Hepatocyte (in vitro differentiated cells): ENCODE measurements around the gene IGFLR1.

Source experiments
- EZH2 ChIP-seq: fragments of 200-600 bp; sonication (generic); IDR thresholded peaks from 2 replicates; pipeline ENCODE4 v1.6.1; 2016; ENCODE audit warnings: antibody characterized with exemption, mild to moderate bottlenecking, borderline replicate concordance
- EZH2phosphoT487 ChIP-seq: fragments of 200-600 bp; sonication (generic); IDR thresholded peaks from one replicate; pipeline ENCODE4 v1.6.1; 2018; ENCODE audit warnings: antibody characterized with exemption, mild to moderate bottlenecking, low read depth, moderate library complexity; ENCODE audit not compliant: unreplicated experiment, severe bottlenecking
- TF ChIP-seq, protein P1 (sequence below): fragments of 200-600 bp; sonication (generic); IDR thresholded peaks from 2 replicates; pipeline ENCODE4 v1.5.1; 2016; ENCODE audit warnings: antibody characterized with exemption, mild to moderate bottlenecking; ENCODE audit not compliant: poor library complexity

GRCh38 chr19:35727053-35727955, 14.9 kb downstream of the IGFLR1 start:
- TF ChIP-seq, protein P1, sequence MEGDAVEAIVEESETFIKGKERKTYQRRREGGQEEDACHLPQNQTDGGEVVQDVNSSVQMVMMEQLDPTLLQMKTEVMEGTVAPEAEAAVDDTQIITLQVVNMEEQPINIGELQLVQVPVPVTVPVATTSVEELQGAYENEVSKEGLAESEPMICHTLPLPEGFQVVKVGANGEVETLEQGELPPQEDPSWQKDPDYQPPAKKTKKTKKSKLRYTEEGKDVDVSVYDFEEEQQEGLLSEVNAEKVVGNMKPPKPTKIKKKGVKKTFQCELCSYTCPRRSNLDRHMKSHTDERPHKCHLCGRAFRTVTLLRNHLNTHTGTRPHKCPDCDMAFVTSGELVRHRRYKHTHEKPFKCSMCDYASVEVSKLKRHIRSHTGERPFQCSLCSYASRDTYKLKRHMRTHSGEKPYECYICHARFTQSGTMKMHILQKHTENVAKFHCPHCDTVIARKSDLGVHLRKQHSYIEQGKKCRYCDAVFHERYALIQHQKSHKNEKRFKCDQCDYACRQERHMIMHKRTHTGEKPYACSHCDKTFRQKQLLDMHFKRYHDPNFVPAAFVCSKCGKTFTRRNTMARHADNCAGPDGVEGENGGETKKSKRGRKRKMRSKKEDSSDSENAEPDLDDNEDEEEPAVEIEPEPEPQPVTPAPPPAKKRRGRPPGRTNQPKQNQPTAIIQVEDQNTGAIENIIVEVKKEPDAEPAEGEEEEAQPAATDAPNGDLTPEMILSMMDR, result no peak
- TF ChIP-seq EZH2phosphoT487, result no peak
- no peak for TF ChIP-seq EZH2
